ENCODE measurements around the gene KRT9.
"Not testable (repeated sequence)": the region's sequence is repeated elsewhere in the genome, so short reads cannot be mapped to it uniquely, and the experiment has no call there.

DNA sequence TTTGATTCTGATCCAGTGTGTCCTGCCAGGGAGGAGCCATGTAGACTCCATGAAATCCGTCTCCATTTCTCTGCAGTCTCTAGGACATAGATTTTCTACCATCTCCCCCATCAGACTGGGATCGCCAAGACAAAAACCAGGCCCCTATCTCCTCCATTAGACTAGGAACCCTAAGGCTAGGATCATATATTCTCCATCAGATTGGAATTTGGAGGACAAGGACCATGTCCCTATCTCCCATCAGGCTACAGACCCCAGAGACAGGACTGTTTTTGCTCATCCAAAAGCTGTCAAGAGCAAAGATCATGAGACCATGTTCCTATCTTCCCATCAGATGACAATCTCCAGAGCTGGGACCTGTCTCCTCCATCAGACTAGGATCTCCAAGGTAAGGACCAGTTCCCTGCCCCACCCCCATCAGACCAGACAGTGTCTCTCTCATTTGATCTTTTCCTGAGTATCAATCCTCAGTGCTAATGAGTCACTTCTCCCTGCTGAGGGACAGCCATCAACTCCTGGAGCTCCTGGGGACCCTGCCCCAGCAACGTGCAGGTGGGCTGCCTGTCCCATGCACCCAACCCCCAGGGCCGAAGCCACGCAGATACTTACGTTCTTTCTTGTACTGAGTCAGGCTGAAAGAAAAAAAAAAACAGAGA lies 48.2 kb upstream of the KRT9 start:
- TF ChIP-seq, protein P1, sequence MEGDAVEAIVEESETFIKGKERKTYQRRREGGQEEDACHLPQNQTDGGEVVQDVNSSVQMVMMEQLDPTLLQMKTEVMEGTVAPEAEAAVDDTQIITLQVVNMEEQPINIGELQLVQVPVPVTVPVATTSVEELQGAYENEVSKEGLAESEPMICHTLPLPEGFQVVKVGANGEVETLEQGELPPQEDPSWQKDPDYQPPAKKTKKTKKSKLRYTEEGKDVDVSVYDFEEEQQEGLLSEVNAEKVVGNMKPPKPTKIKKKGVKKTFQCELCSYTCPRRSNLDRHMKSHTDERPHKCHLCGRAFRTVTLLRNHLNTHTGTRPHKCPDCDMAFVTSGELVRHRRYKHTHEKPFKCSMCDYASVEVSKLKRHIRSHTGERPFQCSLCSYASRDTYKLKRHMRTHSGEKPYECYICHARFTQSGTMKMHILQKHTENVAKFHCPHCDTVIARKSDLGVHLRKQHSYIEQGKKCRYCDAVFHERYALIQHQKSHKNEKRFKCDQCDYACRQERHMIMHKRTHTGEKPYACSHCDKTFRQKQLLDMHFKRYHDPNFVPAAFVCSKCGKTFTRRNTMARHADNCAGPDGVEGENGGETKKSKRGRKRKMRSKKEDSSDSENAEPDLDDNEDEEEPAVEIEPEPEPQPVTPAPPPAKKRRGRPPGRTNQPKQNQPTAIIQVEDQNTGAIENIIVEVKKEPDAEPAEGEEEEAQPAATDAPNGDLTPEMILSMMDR (IDR thresholded peaks at IDR 0.05), result not testable (repeated sequence)
- TF ChIP-seq POLR2A (IDR thresholded peaks at IDR 0.05), result not testable (repeated sequence)

Data from right lobe of liver (tissue), 4 donors.